ENCODE results near the gene ZNF335. TPM values are rescaled to one million over a fixed set of nuclear protein-coding genes. Genes with fewer than 3 reads are reported as not detected.

The ZNF335 gene
- total and polyA plus RNA-seq, 2 of the 8 experiments (the other 6 are each of a cell fraction or from before 2014, with no cell fraction given) = 12.4 to 14.6 TPM

GRCh38 chr20:46011631-46012482, 39.9 kb upstream of the ZNF335 start (continued):
- no peak for TF ChIP-seq CBX5 (IDR thresholded peaks at IDR 0.05; ENCODE audit: low read depth, low read length)
- TF ChIP-seq TEAD4 (IDR thresholded peaks at IDR 0.05; ENCODE audit: low read depth, low read length) = no peak
- TF ChIP-seq CBX8 (IDR thresholded peaks at IDR 0.05; ENCODE audit: borderline replicate concordance, low read depth, low read length) = no peak
- TF ChIP-seq RBBP5 (IDR thresholded peaks at IDR 0.05; ENCODE audit: borderline replicate concordance, low read depth, low read length) = no peak
- no peak for TF ChIP-seq CREB1 (IDR thresholded peaks at IDR 0.05)
- TF ChIP-seq HDAC6 (IDR thresholded peaks at IDR 0.05; ENCODE audit: low read depth, low read length) = no peak
- TF ChIP-seq EP300 (IDR thresholded peaks at IDR 0.05; ENCODE audit: borderline replicate concordance in 1 of 2, low read depth in 2 of 2, low read length in 2 of 2) = peak in 1 of 2 experiments; percentile 94; a peak in 2 of 3 replicates
- TF ChIP-seq TAF1 (IDR thresholded peaks at IDR 0.05; ENCODE audit: low read depth, low read length) = peak; percentile 73; the same call in 1 of the 2 replicates
- no peak for TF ChIP-seq BCL11A (IDR thresholded peaks at IDR 0.05; ENCODE audit: low read depth in 2 of 2, low read length in 2 of 2)
- TF ChIP-seq NANOG (IDR thresholded peaks at IDR 0.05; ENCODE audit: insufficient read depth, low read depth, low read length, poor library complexity, severe bottlenecking) = peak; percentile 0
- TF ChIP-seq RFX5 (IDR thresholded peaks at IDR 0.05; ENCODE audit: borderline replicate concordance, low read depth, low read length) = no peak
- TF ChIP-seq JUND (IDR thresholded peaks at IDR 0.05; ENCODE audit: low read length) = peak; percentile 82
- no peak for TF ChIP-seq KDM4A (IDR thresholded peaks at IDR 0.05; ENCODE audit: low read depth, low read length, severe bottlenecking)
- no peak; the same call in 1 of the 2 replicates for TF ChIP-seq MAX (IDR thresholded peaks at IDR 0.05)
- TF ChIP-seq SIN3A (conservative IDR thresholded peaks at IDR 0.05 in 1 of 2, IDR thresholded peaks at IDR 0.05 in 1 of 2; ENCODE audit: low read depth in 1 of 2, low read length in 2 of 2) = peak in 1 of 2 experiments; percentile 80; a peak in 2 of 4 replicates
- no peak for TF ChIP-seq TAF7 (optimal IDR thresholded peaks at IDR 0.05; ENCODE audit: borderline replicate concordance, low read depth, low read length)
- TF ChIP-seq TCF12 (IDR thresholded peaks at IDR 0.05; ENCODE audit: low read depth, low read length) = no peak
- TF ChIP-seq USF2 (IDR thresholded peaks at IDR 0.05; ENCODE audit: low read length) = no peak
- TF ChIP-seq SIRT6 (IDR thresholded peaks at IDR 0.05; ENCODE audit: low read length) = no peak
- TF ChIP-seq POU5F1 (IDR thresholded peaks at IDR 0.05; ENCODE audit: low read depth, low read length) = no peak
- no peak for TF ChIP-seq KDM5A (IDR thresholded peaks at IDR 0.05; ENCODE audit: low read length)
- no peak for TF ChIP-seq SP2 (IDR thresholded peaks at IDR 0.05; ENCODE audit: low read length)
- no peak for TF ChIP-seq EZH2 (IDR thresholded peaks at IDR 0.05; ENCODE audit: low read depth, low read length, severe bottlenecking)

Measured in H1 (cell line).